HepG2 (cell line): ENCODE results near the gene APPBP2. TPM values are rescaled to one million over a fixed set of nuclear protein-coding genes. Genes with fewer than 3 reads are reported as not detected.
A peak's percentile ranks its signal among the peaks of the same experiment; 100 is the strongest.

Experiments used
- ATAC-seq: fragments of 200-7000 bp; cut with Tn5 transposase; 3 replicates; pipeline ENCODE4 v1.9.1; 2020; ENCODE audit warnings: mild to moderate bottlenecking, moderate library complexity
- BruUV-seq: library from RNA; stranded (reverse); fragments of 400-500 nt; replicated peaks from 2 replicates; lab custom pipeline; 2021; lab: Mats Ljungman, UMichigan
- CTCF ChIA-PET: fragments of 300-600 bp; formaldehyde crosslinking; extraction: SDS; loops from one replicate; lab custom pipeline; 2021; ENCODE audit warnings: low total read pairs, inconsistent platforms, low intra/inter-chr PET ratio; lab: Yijun Ruan, JAX
- POLR2A ChIA-PET: fragments of 350-600 bp; sonication (Branson Sonifier 250); formaldehyde crosslinking; loops from one replicate; lab custom pipeline; 2020; ENCODE audit warnings: antibody characterized with exemption, inconsistent platforms; lab: Yijun Ruan, JAX
- DNase-seq: peaks from one replicate; pipeline ENCODE4 v3.0.0-alpha.2; 2015; ENCODE audit warnings: low spot score
- FAIRE-seq: peaks from 3 replicates; lab custom pipeline; 2011; peaks lifted over from hg19 to GRCh38; lab: Jason Lieb, UNC
- H2AFZ ChIP-seq: one replicate; pipeline ENCODE4 v1.6.1; 2011; ENCODE audit warnings: low read length, inconsistent platforms
- H3K27ac ChIP-seq: fragments of 300-600 bp; 3 replicates; pipeline ENCODE4 v1.8.0; 2011; ENCODE audit warnings: mixed run types, mild to moderate bottlenecking, mixed read lengths, low read length, inconsistent platforms; ENCODE audit not compliant: insufficient read depth; ENCODE audit errors: extremely low read length
- H3K27me3 ChIP-seq, 2 experiments: fragments of 200-600 bp in 1 of 2; 2 replicates in 1 of 2; 3 replicates in 1 of 2; pipeline versions ENCODE4 v1.6.0 to v1.8.0; 2011; ENCODE audit warnings: low read length in 2 of 2, mild to moderate bottlenecking in 2 of 2, moderate library complexity in 2 of 2, inconsistent platforms in 1 of 2; ENCODE audit not compliant: insufficient read depth in 2 of 2, control insufficient read depth in 1 of 2
- H3K36me3 ChIP-seq, 2 experiments: fragments of 200-600 bp in 1 of 2; replicated peaks in 1 of 2; 2 replicates in 1 of 2; 3 replicates in 1 of 2; pipeline versions ENCODE4 v1.5.1 to v1.8.0; 2011; ENCODE audit warnings: low read length in 2 of 2, inconsistent platforms in 1 of 2; ENCODE audit not compliant: insufficient read depth in 2 of 2, control insufficient read depth in 1 of 2
- H3K4me1 ChIP-seq: 2 replicates; pipeline ENCODE4 v1.5.1; 2012; ENCODE audit warnings: low read length, inconsistent platforms; ENCODE audit not compliant: insufficient read depth
- H3K4me2 ChIP-seq: 2 replicates; pipeline ENCODE4 v1.6.0; 2011; ENCODE audit warnings: low read depth, low read length, inconsistent platforms
- H3K4me3 ChIP-seq, 3 experiments: fragments of 200-600 bp in 1 of 3; sonication (generic), shearing (Covaris generic) in 1 of 3; replicated peaks in 1 of 3; 2 replicates each; pipeline ENCODE4 v1.5.1; 2011 to 2016; ENCODE audit warnings: low read length in 3 of 3, inconsistent platforms in 2 of 3, low read depth in 2 of 3, mild to moderate bottlenecking in 2 of 3, control low read depth in 1 of 3, mixed read lengths in 1 of 3; ENCODE audit not compliant: insufficient read depth in 1 of 3
- H3K79me2 ChIP-seq: one replicate; pipeline ENCODE4 v1.6.1; 2011; ENCODE audit warnings: low read length, inconsistent platforms; ENCODE audit not compliant: insufficient read depth
- H3K9ac ChIP-seq: 2 replicates; pipeline ENCODE4 v1.6.0; 2011; ENCODE audit warnings: mild to moderate bottlenecking, low read depth, low read length, inconsistent platforms; ENCODE audit not compliant: insufficient read depth
- H3K9me3 ChIP-seq: 2 replicates; pipeline ENCODE4 v1.5.1; 2012; ENCODE audit warnings: mild to moderate bottlenecking, low read length
- H4K20me1 ChIP-seq: 2 replicates; pipeline ENCODE4 v1.6.0; 2011; ENCODE audit warnings: inconsistent platforms, mild to moderate bottlenecking, low read length, moderate library complexity; ENCODE audit not compliant: insufficient read depth
- ATF7 ChIP-seq, 2 experiments: fragments of 450-650 bp in 1 of 2; sonication (generic) in 1 of 2; formaldehyde crosslinking in 1 of 2; IDR thresholded peaks; 2 replicates each; pipeline versions ENCODE4 v1.4.0 to v1.6.1; 2016 to 2020; ENCODE audit warnings: antibody characterized with exemption in 1 of 2, mild to moderate bottlenecking in 1 of 2, missing genetic modification reagents in 1 of 2
- CREM ChIP-seq, 2 experiments: sonication (generic) in 1 of 2; formaldehyde crosslinking in 1 of 2; IDR thresholded peaks; 2 replicates each; pipeline versions ENCODE4 v1.4.0 to v1.6.1; 2016 to 2020; ENCODE audit warnings: antibody characterized with exemption in 1 of 2, mild to moderate bottlenecking in 1 of 2, missing genetic modification reagents in 1 of 2
- KAT8 ChIP-seq: IDR thresholded peaks from 2 replicates; pipeline ENCODE4 v1.6.1; 2016; ENCODE audit warnings: missing genetic modification reagents, missing compliant biosample characterization
- RARG ChIP-seq: sonication (generic); formaldehyde crosslinking; IDR thresholded peaks from 2 replicates; pipeline ENCODE4 v1.4.0; 2020; ENCODE audit warnings: low read depth, mild to moderate bottlenecking, missing genetic modification reagents
- ZKSCAN1 ChIP-seq: fragments of 150-350 bp; IDR thresholded peaks from 2 replicates; pipeline ENCODE4 v1.6.1; 2014; ENCODE audit warnings: low read length
- ZNF569 ChIP-seq: sonication (generic); formaldehyde crosslinking; IDR thresholded peaks from 2 replicates; pipeline ENCODE4 v1.5.0; 2020; ENCODE audit warnings: mild to moderate bottlenecking, missing genetic modification reagents, moderate library complexity, borderline replicate concordance
- ZNF772 ChIP-seq: sonication (generic); formaldehyde crosslinking; IDR thresholded peaks from 2 replicates; pipeline ENCODE4 v1.5.0; 2020; ENCODE audit warnings: mild to moderate bottlenecking, missing genetic modification reagents
- WGBS: methylation state at CpG from one replicate; pipeline ENCODE4 v1.1.6; 2017; ENCODE audit warnings: low lambda C conversion rate; 5-methylcytosine and 5-hydroxymethylcytosine counted together
- in situ Hi-C: cut with HindIII; loops from 2 replicates; pipeline ENCODE4 v1.10.0; 2017; ENCODE audit warnings: low pct_unique_long_range_greater_than_20kb; ENCODE audit not compliant: extremely low pct_ligation_motif_present
- intact Hi-C: fragments of 100-400 bp; cut with micrococcal nuclease; formaldehyde crosslinking; loops from one replicate; pipeline ENCODE4 v1.10.0; 2022; ENCODE audit not compliant: unreplicated experiment
- polyA plus RNA-seq, 8 experiments: library from polyadenylated mRNA; depleted of rRNA in 3 of 8; stranded (reverse) in 7 of 8; unstranded in 1 of 8; fragments of >200 nt; fragmentation: Illumina TruSeq in 4 of 8; extraction: Trizol in 4 of 8; gene quantifications; 2 replicates each; pipeline versions ENCODE4 v1.2.1 to v1.2.3, GENCODE V29; 2011 to 2016; ENCODE audit warnings: low read depth in 4 of 8, missing spikeins in 1 of 8, mixed read lengths in 1 of 8; ENCODE audit not compliant: insufficient read depth in 1 of 8
- total RNA-seq, 5 experiments: library from RNA; depleted of rRNA; stranded (reverse); fragments of >200 nt; fragmentation: Illumina TruSeq; extraction: Trizol; gene quantifications; 2 replicates each; pipeline ENCODE4 v1.2.3, GENCODE V29; 2016; ENCODE audit warnings: low read depth in 1 of 5
- TF ChIP-seq, protein P1 (sequence below): sonication (generic); formaldehyde crosslinking; IDR thresholded peaks from 2 replicates; pipeline ENCODE4 v1.5.0; 2020; ENCODE audit warnings: mild to moderate bottlenecking, low read depth, missing genetic modification reagents, borderline replicate concordance
- TF ChIP-seq, protein P2 (sequence below): sonication (generic); formaldehyde crosslinking; IDR thresholded peaks from 2 replicates; pipeline ENCODE4 v1.4.0; 2020; ENCODE audit warnings: missing genetic modification reagents, mild to moderate bottlenecking, borderline replicate concordance
- TF ChIP-seq, protein P3 (sequence below): sonication (generic); formaldehyde crosslinking; IDR thresholded peaks from 2 replicates; pipeline ENCODE4 v1.5.1; 2020; ENCODE audit warnings: mild to moderate bottlenecking, missing genetic modification reagents, borderline replicate concordance
- TF ChIP-seq, protein P4 (sequence below), 2 experiments: sonication (generic) in 1 of 2; formaldehyde crosslinking in 1 of 2; IDR thresholded peaks; 2 replicates each; pipeline versions ENCODE4 v1.4.0 to v1.6.1; 2016 to 2020; ENCODE audit warnings: borderline replicate concordance in 1 of 2, low read depth in 1 of 2, mild to moderate bottlenecking in 1 of 2, missing genetic modification reagents in 1 of 2
- TF ChIP-seq, protein P5 (sequence below): sonication (generic); formaldehyde crosslinking; IDR thresholded peaks from 2 replicates; pipeline ENCODE4 v1.5.1; 2020; ENCODE audit warnings: missing genetic modification reagents, mild to moderate bottlenecking, borderline replicate concordance

The APPBP2 gene
- total and polyA plus RNA-seq, 2 of the 13 experiments (the other 11 are each of a cell fraction or from before 2014, with no cell fraction given): 17.5 to 45.8 TPM

DNA sequence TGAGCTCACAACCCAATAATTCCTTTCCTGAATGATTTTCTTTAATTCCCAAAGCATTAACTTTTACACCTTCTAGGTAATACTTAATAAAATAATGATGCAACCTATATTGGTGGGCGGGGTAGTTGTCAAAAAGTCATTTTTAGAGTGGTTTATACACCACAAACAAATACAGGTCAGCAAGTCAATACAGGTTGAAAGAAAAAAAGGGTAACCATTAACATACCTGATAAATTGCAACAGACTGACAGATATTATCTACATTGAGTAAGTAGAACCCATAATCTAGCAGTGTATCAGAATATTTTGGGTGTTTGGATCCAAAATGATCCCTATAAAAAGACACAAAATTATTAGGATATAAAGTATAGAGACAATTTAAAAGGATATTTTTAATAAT lies 64.5 kb downstream of the APPBP2 start:
- intact Hi-C loops: no loop called here
- no peaks in the 10 kb centered on the region for H3K9me3 ChIP-seq
- TF ChIP-seq, protein P1, sequence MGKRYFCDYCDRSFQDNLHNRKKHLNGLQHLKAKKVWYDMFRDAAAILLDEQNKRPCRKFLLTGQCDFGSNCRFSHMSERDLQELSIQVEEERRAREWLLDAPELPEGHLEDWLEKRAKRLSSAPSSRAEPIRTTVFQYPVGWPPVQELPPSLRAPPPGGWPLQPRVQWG (CRISPR knock-in tag): no peak
- TF ChIP-seq ATF7 (IDR thresholded peaks at IDR 0.05) (peak; percentile 52), ATF7 (CRISPR knock-in tag; IDR thresholded peaks at IDR 0.05) (no peak), CREM (IDR thresholded peaks at IDR 0.05) (0 out of 2 replicates have a peak, but pooled peaks have one; percentile 20), CREM (CRISPR knock-in tag; IDR thresholded peaks at IDR 0.05) (no peak), ZKSCAN1 (no peak), ZNF569 (no peak), ZNF772 (CRISPR knock-in tag) (no peak), KAT8 (CRISPR knock-in tag) (no peak), RARG (CRISPR knock-in tag) (no peak)
- TF ChIP-seq, protein P2, sequence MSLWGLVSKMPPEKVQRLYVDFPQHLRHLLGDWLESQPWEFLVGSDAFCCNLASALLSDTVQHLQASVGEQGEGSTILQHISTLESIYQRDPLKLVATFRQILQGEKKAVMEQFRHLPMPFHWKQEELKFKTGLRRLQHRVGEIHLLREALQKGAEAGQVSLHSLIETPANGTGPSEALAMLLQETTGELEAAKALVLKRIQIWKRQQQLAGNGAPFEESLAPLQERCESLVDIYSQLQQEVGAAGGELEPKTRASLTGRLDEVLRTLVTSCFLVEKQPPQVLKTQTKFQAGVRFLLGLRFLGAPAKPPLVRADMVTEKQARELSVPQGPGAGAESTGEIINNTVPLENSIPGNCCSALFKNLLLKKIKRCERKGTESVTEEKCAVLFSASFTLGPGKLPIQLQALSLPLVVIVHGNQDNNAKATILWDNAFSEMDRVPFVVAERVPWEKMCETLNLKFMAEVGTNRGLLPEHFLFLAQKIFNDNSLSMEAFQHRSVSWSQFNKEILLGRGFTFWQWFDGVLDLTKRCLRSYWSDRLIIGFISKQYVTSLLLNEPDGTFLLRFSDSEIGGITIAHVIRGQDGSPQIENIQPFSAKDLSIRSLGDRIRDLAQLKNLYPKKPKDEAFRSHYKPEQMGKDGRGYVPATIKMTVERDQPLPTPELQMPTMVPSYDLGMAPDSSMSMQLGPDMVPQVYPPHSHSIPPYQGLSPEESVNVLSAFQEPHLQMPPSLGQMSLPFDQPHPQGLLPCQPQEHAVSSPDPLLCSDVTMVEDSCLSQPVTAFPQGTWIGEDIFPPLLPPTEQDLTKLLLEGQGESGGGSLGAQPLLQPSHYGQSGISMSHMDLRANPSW (CRISPR knock-in tag): no peak
- TF ChIP-seq, protein P3, sequence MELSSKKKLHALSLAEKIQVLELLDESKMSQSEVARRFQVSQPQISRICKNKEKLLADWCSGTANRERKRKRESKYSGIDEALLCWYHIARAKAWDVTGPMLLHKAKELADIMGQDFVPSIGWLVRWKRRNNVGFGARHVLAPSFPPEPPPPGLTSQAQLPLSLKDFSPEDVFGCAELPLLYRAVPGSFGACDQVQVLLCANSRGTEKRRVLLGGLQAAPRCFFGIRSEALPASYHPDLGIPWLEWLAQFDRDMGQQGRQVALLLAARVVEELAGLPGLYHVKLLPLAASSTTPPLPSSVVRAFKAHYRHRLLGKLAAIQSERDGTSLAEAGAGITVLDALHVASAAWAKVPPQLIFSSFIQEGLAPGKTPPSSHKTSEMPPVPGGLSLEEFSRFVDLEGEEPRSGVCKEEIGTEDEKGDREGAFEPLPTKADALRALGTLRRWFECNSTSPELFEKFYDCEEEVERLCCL (CRISPR knock-in tag): no peak
- TF ChIP-seq, protein P4, sequence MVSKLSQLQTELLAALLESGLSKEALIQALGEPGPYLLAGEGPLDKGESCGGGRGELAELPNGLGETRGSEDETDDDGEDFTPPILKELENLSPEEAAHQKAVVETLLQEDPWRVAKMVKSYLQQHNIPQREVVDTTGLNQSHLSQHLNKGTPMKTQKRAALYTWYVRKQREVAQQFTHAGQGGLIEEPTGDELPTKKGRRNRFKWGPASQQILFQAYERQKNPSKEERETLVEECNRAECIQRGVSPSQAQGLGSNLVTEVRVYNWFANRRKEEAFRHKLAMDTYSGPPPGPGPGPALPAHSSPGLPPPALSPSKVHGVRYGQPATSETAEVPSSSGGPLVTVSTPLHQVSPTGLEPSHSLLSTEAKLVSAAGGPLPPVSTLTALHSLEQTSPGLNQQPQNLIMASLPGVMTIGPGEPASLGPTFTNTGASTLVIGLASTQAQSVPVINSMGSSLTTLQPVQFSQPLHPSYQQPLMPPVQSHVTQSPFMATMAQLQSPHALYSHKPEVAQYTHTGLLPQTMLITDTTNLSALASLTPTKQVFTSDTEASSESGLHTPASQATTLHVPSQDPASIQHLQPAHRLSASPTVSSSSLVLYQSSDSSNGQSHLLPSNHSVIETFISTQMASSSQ (IDR thresholded peaks at IDR 0.05; ENCODE audit: low read depth): 0 out of 2 replicates have a peak, but pooled peaks have one; percentile 21
- TF ChIP-seq, protein P4 (CRISPR knock-in tag; IDR thresholded peaks at IDR 0.05; ENCODE audit: borderline replicate concordance): no peak
- TF ChIP-seq, protein P5, sequence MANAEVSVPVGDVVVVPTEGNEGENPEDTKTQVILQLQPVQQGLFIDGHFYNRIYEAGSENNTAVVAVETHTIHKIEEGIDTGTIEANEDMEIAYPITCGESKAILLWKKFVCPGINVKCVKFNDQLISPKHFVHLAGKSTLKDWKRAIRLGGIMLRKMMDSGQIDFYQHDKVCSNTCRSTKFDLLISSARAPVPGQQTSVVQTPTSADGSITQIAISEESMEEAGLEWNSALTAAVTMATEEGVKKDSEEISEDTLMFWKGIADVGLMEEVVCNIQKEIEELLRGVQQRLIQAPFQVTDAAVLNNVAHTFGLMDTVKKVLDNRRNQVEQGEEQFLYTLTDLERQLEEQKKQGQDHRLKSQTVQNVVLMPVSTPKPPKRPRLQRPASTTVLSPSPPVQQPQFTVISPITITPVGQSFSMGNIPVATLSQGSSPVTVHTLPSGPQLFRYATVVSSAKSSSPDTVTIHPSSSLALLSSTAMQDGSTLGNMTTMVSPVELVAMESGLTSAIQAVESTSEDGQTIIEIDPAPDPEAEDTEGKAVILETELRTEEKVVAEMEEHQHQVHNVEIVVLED (CRISPR knock-in tag): no peak
- H3K36me3 ChIP-seq: peaks cover 22 to 81% of the 10 kb centered on the region in 2 experiments
- ATAC-seq: no peak
- in situ Hi-C loops: no loop called here
- 98% methylated on average over 1 of the region's 1 CpG for WGBS
- POLR2A ChIA-PET: interaction anchor here (0.6 kb wide), 1 partner anchor 182 kb away, joined by 3 read pairs; no protein-coding TSS in a partner anchor
- H3K79me2 ChIP-seq: no peaks in the 10 kb centered on the region
- no peak overlapping the region for H3K4me3 ChIP-seq
- no peak overlapping the region for H3K4me2 ChIP-seq
- FAIRE-seq: no peak
- CTCF ChIA-PET: no interaction called here
- no TSS peak for BruUV-seq
- no peaks in the 10 kb centered on the region for H3K27me3 ChIP-seq
- H3K9ac ChIP-seq: no peak overlapping the region
- no peak overlapping the region for H2AFZ ChIP-seq
- no peak overlapping the region for H3K27ac ChIP-seq
- H4K20me1 ChIP-seq: no peaks in the 10 kb centered on the region
- DNase-seq: no peak
- H3K4me1 ChIP-seq: no peaks in the 10 kb centered on the region
